Activated CD8-positive, alpha-beta T cell treated with anti-CD3 and anti-CD28 coated beads for 36 hours (primary cell): ENCODE measurements around the gene SDC1. TPM values are rescaled to one million over a fixed set of nuclear protein-coding genes. Genes with fewer than 3 reads are reported as not detected.

Experiments
- ATAC-seq: fragments of 200-7000 bp; cut with Tn5 transposase; one replicate; pipeline ENCODE4 v1.10.0; 2021; ENCODE audit warnings: mild to moderate bottlenecking, moderate library complexity
- CTCF ChIA-PET: fragments of 350-600 bp; sonication (Branson Sonifier 250); formaldehyde crosslinking; loops from one replicate; lab custom pipeline; 2021; ENCODE audit warnings: antibody characterized with exemption; lab: Charles Lee
- POLR2A ChIA-PET: fragments of 350-600 bp; sonication (Branson Sonifier 250); formaldehyde crosslinking; loops from one replicate; lab custom pipeline; 2021; ENCODE audit warnings: antibody characterized with exemption; lab: Charles Lee
- DNase-seq: peaks from one replicate; pipeline ENCODE4 v3.0.0-alpha.2; 2020
- H3K27ac Mint-ChIP-seq: one replicate; pipeline ENCODE4 v1.8.0; 2021; ENCODE audit warnings: mild to moderate bottlenecking, mixed read lengths
- H3K27me3 Mint-ChIP-seq: one replicate; pipeline ENCODE4 v1.8.0; 2021; ENCODE audit warnings: mixed read lengths
- H3K36me3 Mint-ChIP-seq: one replicate; pipeline ENCODE4 v1.8.0; 2021; ENCODE audit warnings: low read depth, mixed read lengths
- H3K4me1 Mint-ChIP-seq: one replicate; pipeline ENCODE4 v1.8.0; 2021; ENCODE audit warnings: low read depth, mixed read lengths
- H3K4me3 Mint-ChIP-seq: one replicate; pipeline ENCODE4 v1.8.0; 2021; ENCODE audit warnings: mild to moderate bottlenecking, moderate library complexity, mixed read lengths
- H3K9me3 Mint-ChIP-seq: one replicate; pipeline ENCODE4 v1.8.0; 2021; ENCODE audit warnings: mixed read lengths
- intact Hi-C: fragments of 100-400 bp; cut with micrococcal nuclease; formaldehyde crosslinking; loops from one replicate; pipeline ENCODE4 v1.10.0; 2022
- total RNA-seq, 2 experiments: library from RNA; stranded (reverse); gene quantifications; one replicate each; pipeline ENCODE4 v1.2.3, GENCODE V29; 2021
- TF ChIP-seq, protein P1 (sequence below): fragments of 200-600 bp; IDR thresholded peaks from one replicate; pipeline ENCODE4 v1.8.0; 2022; ENCODE audit warnings: antibody characterized with exemption, mild to moderate bottlenecking

SDC1 gene
- total RNA-seq, 2 experiments from 2014 or later, result 0.11 to 0.14 TPM

DNA sequence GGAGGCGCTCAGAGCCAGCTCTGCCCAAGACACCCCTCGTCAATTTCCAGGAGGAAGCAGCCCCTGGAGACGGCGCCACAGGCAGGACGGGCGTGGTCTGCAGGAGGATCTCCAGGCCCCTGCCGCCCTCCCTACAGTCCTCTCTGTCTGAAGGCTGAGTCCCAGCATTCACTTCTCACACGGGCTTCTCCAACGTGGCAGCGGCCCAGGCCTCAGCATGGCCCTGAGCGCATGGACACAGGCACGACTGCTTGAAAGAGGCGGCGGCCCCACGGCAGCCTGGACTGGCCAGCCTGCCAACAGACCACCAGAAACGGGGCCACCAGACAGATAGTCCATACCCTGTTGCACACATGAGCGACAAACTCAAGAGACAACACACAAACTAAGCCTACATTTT is 23.3 kb downstream of the SDC1 start:
- no peaks in the 10 kb centered on the region for H3K36me3 Mint-ChIP-seq
- CTCF ChIA-PET, result no interaction called here

DNA sequence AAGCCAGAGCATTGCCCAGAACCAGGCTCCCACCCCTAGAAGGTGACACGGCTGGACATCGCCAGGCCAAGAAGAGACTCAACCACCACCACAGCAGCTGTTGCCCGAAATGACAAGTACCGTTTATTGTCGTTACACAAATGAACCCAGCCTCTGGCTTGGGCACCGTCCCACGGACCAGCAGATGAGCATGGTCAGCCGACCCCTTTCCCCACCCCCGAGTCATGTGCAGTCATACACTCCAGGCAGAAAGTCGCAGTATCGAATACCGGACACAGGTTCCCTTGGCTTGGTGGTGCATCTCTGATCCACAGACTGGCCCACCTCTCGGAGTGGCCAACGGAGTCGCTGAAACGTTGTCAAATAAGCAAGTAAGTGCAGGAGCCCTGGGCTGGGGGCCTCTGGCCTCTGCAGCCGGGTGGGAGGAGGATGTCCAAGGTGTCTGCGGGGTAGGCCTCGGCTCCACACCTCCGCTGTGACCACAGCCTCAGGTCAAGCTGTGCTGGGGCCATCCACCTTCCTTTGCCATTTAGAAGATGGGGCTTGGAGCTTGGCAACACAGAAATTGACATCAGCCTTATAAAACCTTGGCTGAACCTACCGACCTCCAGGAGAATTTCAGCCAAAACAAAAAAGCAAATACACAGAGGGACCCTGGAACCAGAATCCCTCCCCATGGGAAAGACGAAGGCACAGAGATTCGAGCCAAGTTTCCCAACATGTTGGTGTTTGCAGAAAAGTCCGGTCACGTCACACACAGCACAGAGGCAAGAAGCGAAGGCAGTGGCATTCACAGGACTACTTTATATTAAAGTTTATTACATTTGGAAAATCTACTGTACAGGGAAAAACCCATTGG is 24.0 kb downstream of the SDC1 start:
- CTCF ChIA-PET, result no interaction called here
- intact Hi-C loops, result no loop called here

More for the DNA sequence above, 23.3 kb downstream of the SDC1 start:
- intact Hi-C loops, result no loop called here
- no peaks in the 10 kb centered on the region for H3K27me3 Mint-ChIP-seq
- ATAC-seq (no peak), DNase-seq (no peak)
- no peak overlapping the region for H3K4me3 Mint-ChIP-seq
- H3K27ac Mint-ChIP-seq, result no peak overlapping the region
- POLR2A ChIA-PET, result no interaction called here
- TF ChIP-seq, protein P1, sequence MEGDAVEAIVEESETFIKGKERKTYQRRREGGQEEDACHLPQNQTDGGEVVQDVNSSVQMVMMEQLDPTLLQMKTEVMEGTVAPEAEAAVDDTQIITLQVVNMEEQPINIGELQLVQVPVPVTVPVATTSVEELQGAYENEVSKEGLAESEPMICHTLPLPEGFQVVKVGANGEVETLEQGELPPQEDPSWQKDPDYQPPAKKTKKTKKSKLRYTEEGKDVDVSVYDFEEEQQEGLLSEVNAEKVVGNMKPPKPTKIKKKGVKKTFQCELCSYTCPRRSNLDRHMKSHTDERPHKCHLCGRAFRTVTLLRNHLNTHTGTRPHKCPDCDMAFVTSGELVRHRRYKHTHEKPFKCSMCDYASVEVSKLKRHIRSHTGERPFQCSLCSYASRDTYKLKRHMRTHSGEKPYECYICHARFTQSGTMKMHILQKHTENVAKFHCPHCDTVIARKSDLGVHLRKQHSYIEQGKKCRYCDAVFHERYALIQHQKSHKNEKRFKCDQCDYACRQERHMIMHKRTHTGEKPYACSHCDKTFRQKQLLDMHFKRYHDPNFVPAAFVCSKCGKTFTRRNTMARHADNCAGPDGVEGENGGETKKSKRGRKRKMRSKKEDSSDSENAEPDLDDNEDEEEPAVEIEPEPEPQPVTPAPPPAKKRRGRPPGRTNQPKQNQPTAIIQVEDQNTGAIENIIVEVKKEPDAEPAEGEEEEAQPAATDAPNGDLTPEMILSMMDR, result no peak
- H3K4me1 Mint-ChIP-seq, result no peaks in the 10 kb centered on the region
- no peaks in the 10 kb centered on the region for H3K9me3 Mint-ChIP-seq

DNA sequence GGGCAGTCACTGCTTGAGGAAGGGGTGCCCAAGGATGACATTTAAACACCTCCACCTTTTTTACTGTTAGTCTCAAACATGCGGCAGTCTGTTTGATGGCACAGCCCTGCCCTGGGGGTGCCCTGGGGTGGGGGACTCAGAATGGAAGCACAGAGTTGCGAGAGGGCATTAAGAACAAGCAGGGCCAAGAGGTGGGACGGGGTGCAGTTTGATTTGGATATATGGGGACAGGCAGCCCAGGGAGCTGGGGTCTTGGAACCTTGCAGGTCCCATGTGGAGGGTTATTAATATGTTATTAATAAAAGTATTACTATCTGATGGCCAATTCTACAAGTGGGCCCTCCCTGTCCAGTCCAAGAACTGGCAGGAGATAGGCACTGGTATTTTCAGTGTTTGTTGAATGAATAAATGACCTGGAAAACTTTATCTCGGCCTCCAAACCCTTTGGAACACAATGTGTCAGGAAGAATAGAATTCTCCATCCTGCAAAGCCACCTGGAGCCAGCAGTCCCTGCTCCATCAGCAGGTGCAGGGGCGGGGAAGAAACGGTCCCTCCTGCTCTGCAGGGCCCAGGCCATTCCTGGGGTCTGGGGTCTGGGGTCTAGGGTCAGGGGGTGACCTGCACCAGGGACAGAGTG is 25.2 kb downstream of the SDC1 start:
- H3K4me1 Mint-ChIP-seq, result no peaks in the 10 kb centered on the region
- H3K27ac Mint-ChIP-seq, result no peak overlapping the region
- ChIA-PET CTCF (no interaction called here), POLR2A (no interaction called here)
- no peak overlapping the region for H3K4me3 Mint-ChIP-seq
- DNase-seq (no peak), ATAC-seq (no peak)
- H3K27me3 Mint-ChIP-seq, result no peaks in the 10 kb centered on the region
- TF ChIP-seq, protein P1, result no peak
- H3K36me3 Mint-ChIP-seq, result no peaks in the 10 kb centered on the region
- no peaks in the 10 kb centered on the region for H3K9me3 Mint-ChIP-seq
- intact Hi-C loops, result no loop called here

More for the DNA sequence above, 24.0 kb downstream of the SDC1 start:
- H3K27ac Mint-ChIP-seq, result no peak overlapping the region
- no peaks in the 10 kb centered on the region for H3K36me3 Mint-ChIP-seq
- ATAC-seq (no peak), DNase-seq (no peak)
- H3K4me1 Mint-ChIP-seq, result no peaks in the 10 kb centered on the region
- POLR2A ChIA-PET, result no interaction called here
- H3K9me3 Mint-ChIP-seq, result no peaks in the 10 kb centered on the region
- H3K27me3 Mint-ChIP-seq, result no peaks in the 10 kb centered on the region
- TF ChIP-seq, protein P1, result no peak
- H3K4me3 Mint-ChIP-seq, result no peak overlapping the region

DNA sequence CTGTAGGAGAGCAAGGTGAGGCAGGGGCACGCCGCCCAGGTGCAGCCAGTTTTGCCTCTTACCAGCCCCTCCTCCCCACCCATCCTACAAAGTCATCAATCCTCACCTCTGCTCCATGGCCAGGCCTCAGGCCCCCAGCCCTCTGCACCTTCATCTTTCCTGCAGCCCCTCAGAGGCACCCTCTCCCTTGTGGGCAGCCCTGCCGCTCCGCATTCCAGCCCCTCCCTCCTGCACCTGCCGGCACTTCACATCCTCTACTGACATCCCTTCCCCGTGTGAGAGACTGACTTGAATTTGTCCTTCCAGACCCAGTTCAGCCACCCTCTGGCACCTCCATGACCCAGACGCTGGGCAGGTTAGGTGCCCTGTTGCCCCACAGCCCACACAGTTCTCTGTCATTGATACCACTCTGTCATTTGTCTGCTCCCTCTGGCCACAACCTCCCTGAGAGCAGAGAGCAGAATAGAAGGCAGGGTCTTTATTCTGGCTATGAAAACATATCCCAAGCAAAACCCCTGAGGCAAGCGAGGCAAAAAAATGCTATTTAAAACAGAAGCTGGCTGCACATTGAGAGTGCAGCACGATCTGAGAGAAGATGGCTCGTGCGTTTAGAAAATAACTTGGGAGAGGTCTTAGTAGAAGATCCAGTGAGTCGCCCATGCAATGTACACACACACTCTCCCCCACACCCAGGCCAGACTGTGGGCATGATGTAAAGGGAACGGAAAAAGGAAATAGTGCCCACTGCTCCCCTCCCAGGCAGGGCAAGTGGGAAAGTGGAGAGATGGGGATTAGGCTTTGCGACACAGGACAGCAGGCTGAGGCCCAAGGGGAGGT is 25.9 kb downstream of the SDC1 start:
- Mint-ChIP-seq H3K9me3 (no peaks in the 10 kb centered on the region), H3K4me3 (no peak overlapping the region)
- CTCF ChIA-PET, result interaction anchor here (1.1 kb wide), 1 partner anchor 127 kb away, joined by 3 read pairs; no protein-coding TSS in a partner anchor

More for the DNA sequence above, 25.9 kb downstream of the SDC1 start:
- intact Hi-C loops, result no loop called here
- Mint-ChIP-seq H3K27me3 (no peaks in the 10 kb centered on the region), H3K4me1 (no peaks in the 10 kb centered on the region), H3K36me3 (no peaks in the 10 kb centered on the region), H3K27ac (no peak overlapping the region)
- DNase-seq, result no peak
- TF ChIP-seq, protein P1, result no peak
- ATAC-seq, result no peak
- POLR2A ChIA-PET, result no interaction called here
